Uterus (tissue), 4 donors: ENCODE measurements around the gene KLF15. TPM values are rescaled to one million over a fixed set of nuclear protein-coding genes. Genes with fewer than 3 reads are reported as not detected.

ENCODE experiments used
- DNase-seq, 2 donors: peaks; one replicate each; pipeline ENCODE4 v3.0.0-alpha.2; 2019 to 2020
- H3K27ac ChIP-seq, 2 donors: fragments of 200-600 bp; sonication (generic); 1 replicate in 1 of 2; 2 replicates in 1 of 2; pipeline ENCODE4 v1.5.1; 2016 to 2018
- H3K27me3 ChIP-seq, 2 donors: fragments of 200-600 bp; sonication (generic); one replicate each; pipeline ENCODE4 v1.5.1; 2018 to 2019; ENCODE audit warnings: control low read depth in 1 of 2
- H3K36me3 ChIP-seq, 2 donors: fragments of 200-600 bp; sonication (generic); one replicate each; pipeline ENCODE4 v1.5.1; 2019; ENCODE audit warnings: control low read depth in 1 of 2
- H3K4me1 ChIP-seq, 2 donors: fragments of 200-600 bp; sonication (generic); one replicate each; pipeline ENCODE4 v1.5.1; 2018 to 2019; ENCODE audit warnings: control low read depth in 1 of 2
- H3K4me3 ChIP-seq, 2 donors: fragments of 200-600 bp; sonication (generic); 1 replicate in 1 of 2; 2 replicates in 1 of 2; pipeline ENCODE4 v1.5.1; 2018 to 2019; ENCODE audit warnings: mild to moderate bottlenecking in 1 of 2
- H3K9me3 ChIP-seq, 2 donors: fragments of 200-600 bp; sonication (generic); one replicate each; pipeline ENCODE4 v1.5.1; 2019; ENCODE audit warnings: control low read depth in 1 of 2
- POLR2A ChIP-seq, 2 donors: fragments of 450-650 bp; IDR thresholded peaks; one replicate each; pipeline ENCODE4 v1.6.1; 2016; ENCODE audit warnings: antibody characterized with exemption in 2 of 2, mild to moderate bottlenecking in 1 of 2, moderate library complexity in 1 of 2
- intact Hi-C: fragments of 100-400 bp; cut with DNase I; formaldehyde crosslinking; loops from one replicate; pipeline ENCODE4 v1.15.1; 2023; ENCODE audit warnings: low total_unique reads
- total RNA-seq, 4 donors: library from RNA; depleted of rRNA in 3 of 4; stranded (reverse); fragments of >200 nt in 3 of 4; gene quantifications; one replicate each; pipeline versions ENCODE4 v1.1.0 to v1.2.4, GENCODE V29; 2014 to 2023
- TF ChIP-seq, protein P1 (sequence below), 4 experiments: fragments of 200-600 bp in 2 of 4; fragments of 450-650 bp in 2 of 4; sonication (generic) in 2 of 4; IDR thresholded peaks; one replicate each; pipeline ENCODE4 v1.5.1; 2016 to 2019; ENCODE audit warnings: antibody characterized with exemption in 4 of 4, mild to moderate bottlenecking in 2 of 4, moderate library complexity in 1 of 4
- donor health status: DM: yes; HTN: yes; CAD: no.

The KLF15 gene
- total RNA-seq, 4 donors from 2014 or later = 1.9 to 23.4 (median 18.2) TPM

DNA sequence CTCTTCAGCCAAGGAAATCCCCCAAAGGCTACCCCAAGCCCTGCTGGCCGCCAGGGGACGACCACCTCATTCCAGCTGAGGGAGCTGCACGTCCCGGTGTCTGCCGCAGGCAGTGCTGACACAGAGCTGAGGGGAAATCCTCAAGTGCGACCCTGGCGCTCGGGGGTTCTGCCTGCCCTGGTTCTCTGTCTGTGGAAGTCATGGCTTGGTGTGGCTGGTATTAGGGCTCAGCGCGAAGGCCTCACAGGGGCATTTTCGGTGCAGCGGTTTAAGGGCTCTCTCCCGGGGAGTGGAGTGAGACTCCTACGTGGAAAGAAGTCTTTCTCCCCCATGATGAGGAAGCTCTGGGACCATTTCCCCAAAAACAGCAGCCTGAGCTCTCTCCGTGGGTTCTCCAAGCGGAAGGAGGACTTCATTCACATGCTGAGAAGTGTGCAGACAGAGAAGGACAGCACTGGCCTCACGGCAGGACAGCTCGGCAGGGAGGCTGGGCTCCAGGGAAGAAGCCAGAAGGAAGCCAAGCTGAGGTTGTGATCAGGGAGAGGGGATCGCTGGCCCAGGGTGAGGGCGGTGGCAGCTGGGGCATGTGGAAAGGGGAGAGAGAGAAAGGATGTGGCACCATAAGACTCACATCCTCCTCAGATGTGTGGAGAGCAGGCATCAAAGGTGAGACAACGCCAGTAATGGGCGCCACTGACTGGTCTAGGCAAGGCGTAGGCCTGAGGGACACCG lies 48.6 kb downstream of the KLF15 start:
- intact Hi-C loops = no loop called here
- no peaks in the 10 kb centered on the region for H3K9me3 ChIP-seq
- H3K27me3 ChIP-seq = no peaks in the 10 kb centered on the region
- no peak for DNase-seq
- no peaks in the 10 kb centered on the region for H3K36me3 ChIP-seq
- no peak overlapping the region for H3K4me3 ChIP-seq
- TF ChIP-seq POLR2A (IDR thresholded peaks at IDR 0.05) = no peak
- TF ChIP-seq, protein P1, sequence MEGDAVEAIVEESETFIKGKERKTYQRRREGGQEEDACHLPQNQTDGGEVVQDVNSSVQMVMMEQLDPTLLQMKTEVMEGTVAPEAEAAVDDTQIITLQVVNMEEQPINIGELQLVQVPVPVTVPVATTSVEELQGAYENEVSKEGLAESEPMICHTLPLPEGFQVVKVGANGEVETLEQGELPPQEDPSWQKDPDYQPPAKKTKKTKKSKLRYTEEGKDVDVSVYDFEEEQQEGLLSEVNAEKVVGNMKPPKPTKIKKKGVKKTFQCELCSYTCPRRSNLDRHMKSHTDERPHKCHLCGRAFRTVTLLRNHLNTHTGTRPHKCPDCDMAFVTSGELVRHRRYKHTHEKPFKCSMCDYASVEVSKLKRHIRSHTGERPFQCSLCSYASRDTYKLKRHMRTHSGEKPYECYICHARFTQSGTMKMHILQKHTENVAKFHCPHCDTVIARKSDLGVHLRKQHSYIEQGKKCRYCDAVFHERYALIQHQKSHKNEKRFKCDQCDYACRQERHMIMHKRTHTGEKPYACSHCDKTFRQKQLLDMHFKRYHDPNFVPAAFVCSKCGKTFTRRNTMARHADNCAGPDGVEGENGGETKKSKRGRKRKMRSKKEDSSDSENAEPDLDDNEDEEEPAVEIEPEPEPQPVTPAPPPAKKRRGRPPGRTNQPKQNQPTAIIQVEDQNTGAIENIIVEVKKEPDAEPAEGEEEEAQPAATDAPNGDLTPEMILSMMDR (IDR thresholded peaks at IDR 0.05) = no peak
- no peaks in the 10 kb centered on the region for H3K4me1 ChIP-seq
- no peak overlapping the region for H3K27ac ChIP-seq

DNA sequence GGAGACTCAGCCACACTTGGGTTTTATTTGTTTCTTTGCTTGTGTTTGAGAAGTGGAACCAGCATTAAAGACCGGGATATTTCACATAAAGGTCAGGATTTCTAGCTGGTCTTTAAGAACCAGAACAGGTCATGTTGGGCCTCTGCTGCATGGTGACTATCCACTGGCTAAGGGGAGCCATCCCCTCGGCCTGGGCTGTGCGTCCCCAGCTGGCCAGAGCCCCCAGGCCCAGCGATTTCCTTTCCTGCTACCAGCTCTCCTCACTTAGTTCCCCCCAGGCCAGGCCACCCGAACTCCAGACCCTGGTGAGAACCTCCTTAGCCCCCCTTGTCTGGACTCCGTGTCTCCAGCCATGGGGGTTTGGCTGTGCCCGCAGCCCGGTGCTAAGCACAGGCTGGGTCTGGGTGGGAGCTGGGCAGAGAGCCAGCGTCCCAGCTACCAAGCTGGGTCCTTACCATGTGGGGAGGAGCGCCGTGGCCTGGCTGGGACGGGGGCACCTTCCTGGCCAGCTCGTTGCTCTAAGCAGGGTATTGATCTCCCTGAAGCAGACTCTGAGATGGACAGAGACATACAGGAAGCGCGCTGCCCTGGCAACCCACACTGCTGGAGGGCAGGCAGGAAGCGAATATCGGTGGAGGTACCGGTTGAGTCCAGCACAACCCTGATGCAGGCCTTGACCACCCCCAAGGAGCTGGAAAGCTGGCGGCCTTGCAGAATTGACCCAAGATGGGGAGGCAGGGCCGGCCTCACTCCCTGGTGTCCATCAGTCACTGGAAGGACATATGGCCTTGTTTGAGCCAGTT lies 49.4 kb downstream of the KLF15 start:
- no peak for TF ChIP-seq POLR2A (IDR thresholded peaks at IDR 0.05)
- TF ChIP-seq, protein P1 (IDR thresholded peaks at IDR 0.05) = no peak

DNA sequence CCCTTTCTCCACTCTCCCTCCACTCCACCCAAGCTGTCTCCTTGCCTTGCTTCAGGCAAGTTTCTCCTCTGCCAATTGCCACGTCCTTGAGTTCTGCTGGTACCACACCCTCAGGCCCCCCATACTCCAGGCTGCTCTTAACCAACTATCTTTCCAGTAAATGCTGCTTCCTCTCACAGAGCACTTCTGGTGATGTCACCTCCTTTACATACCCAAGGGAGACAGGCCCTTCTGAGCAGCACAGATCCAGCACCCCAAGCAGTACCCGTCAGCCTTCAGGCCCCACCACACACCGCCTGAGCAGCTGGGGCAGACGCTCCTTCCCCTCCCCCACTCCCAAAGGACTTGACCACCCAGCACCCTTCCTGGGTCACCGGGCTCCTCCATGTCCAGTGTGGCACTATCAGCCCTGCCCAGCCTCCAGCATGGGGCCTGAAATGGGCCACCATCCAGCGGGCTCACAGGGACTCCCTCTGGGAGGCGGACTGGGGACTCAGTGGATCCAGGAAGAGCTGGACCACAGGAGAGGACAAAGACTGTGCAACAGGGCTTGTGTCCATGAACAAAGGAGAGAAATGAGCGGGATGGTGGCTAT lies 50.2 kb downstream of the KLF15 start:
- H3K27ac ChIP-seq = no peak overlapping the region
- H3K27me3 ChIP-seq = no peaks in the 10 kb centered on the region
- no peaks in the 10 kb centered on the region for H3K36me3 ChIP-seq
- intact Hi-C loops = no loop called here
- no peaks in the 10 kb centered on the region for H3K9me3 ChIP-seq
- no peak overlapping the region for H3K4me3 ChIP-seq
- no peak for DNase-seq
- H3K4me1 ChIP-seq = no peaks in the 10 kb centered on the region
- TF ChIP-seq, protein P1 (IDR thresholded peaks at IDR 0.05) = no peak
- TF ChIP-seq POLR2A (IDR thresholded peaks at IDR 0.05) = no peak

More for the DNA sequence above, 49.4 kb downstream of the KLF15 start:
- DNase-seq = no peak
- intact Hi-C loops = no loop called here
- Histone ChIP-seq H3K27me3 (no peaks in the 10 kb centered on the region), H3K36me3 (no peaks in the 10 kb centered on the region), H3K9me3 (no peaks in the 10 kb centered on the region), H3K4me3 (no peak overlapping the region), H3K4me1 (no peaks in the 10 kb centered on the region), H3K27ac (no peak overlapping the region)

DNA sequence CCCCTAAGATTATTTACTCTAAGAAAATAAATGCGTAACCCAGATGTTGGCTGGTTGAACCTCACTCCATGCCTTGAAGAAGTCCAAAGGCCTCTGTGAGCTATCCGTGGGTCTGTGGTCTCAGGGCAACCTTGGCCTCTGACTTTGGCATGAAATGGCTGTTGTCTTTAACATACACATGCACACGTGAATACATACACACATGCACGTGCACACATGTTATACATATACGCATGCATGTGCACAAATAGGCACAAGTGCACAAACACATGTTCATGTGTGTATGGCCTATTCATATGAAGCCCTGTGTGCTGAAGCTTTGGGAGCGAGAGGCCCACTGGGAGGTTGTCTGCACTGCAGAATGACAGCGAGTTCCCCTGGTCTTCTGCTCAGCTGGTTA lies 50.8 kb downstream of the KLF15 start:
- Histone ChIP-seq H3K4me1 (no peaks in the 10 kb centered on the region), H3K9me3 (no peaks in the 10 kb centered on the region), H3K27ac (no peak overlapping the region), H3K36me3 (no peaks in the 10 kb centered on the region), H3K4me3 (no peak overlapping the region), H3K27me3 (no peaks in the 10 kb centered on the region)
- DNase-seq = no peak
- TF ChIP-seq, protein P1 (IDR thresholded peaks at IDR 0.05) = no peak
- TF ChIP-seq POLR2A (IDR thresholded peaks at IDR 0.05) = no peak
- intact Hi-C loops = no loop called here

DNA sequence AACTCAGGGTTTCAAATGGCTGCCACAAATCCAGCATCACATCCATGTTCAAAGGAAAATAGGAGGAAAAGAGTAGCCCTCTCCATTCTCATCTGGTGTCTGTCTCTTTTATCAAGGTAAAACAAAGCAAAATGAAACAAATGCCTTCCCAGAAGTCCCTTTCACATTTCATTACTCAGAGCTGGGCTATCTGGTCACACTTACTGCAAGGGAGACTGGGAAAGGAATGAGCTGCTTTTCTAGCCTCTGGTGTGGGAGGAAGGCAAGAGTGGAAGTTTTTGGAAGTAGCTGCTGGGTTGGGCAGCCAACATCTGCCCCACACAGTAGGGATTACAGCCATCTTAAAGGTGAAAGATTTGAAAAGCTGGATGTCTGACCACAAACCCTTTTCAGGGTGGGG lies 51.8 kb downstream of the KLF15 start:
- Histone ChIP-seq H3K4me1 (no peaks in the 10 kb centered on the region), H3K9me3 (no peaks in the 10 kb centered on the region), H3K4me3 (no peak overlapping the region), H3K27me3 (no peaks in the 10 kb centered on the region), H3K27ac (no peak overlapping the region), H3K36me3 (no peaks in the 10 kb centered on the region)
- intact Hi-C loops = no loop called here
- TF ChIP-seq, protein P1 (IDR thresholded peaks at IDR 0.05) = no peak
- no peak for TF ChIP-seq POLR2A (IDR thresholded peaks at IDR 0.05)
- DNase-seq = no peak
